Pericardium fibroblast (primary cell): ENCODE measurements around the gene KRT12. TPM values are rescaled to one million over a fixed set of nuclear protein-coding genes. Genes with fewer than 3 reads are reported as not detected.

Experiments
- total RNA-seq: library from RNA; depleted of rRNA; stranded (reverse); fragments of >200 nt; gene quantifications from 2 replicates; pipeline ENCODE4 v1.2.3, GENCODE V29; 2015

The KRT12 gene
- not detected in 2 replicates for total RNA-seq

DNA sequence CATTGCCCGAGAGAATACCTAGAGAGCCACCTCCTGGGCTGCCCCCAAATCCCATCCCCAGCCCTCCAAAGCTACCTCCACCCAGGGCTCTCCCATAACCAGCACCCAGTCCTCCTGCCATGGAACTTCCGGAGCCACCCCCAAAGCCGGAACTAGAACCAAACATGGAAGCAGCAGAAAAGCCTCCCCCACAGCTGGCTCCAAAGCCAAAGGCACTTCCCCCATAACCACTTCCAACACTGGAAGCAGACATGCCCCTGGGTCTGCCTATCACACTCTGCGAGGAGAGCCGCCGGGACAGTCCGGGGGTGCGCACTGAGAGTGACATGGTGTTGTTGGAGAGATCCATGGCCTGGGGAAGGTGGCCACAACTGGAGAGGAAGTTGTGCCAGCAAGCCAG lies at the start of gene KRT12:
TSS of gene KRT12 (minus strand) at position 386 of the 400 bp plus-strand sequence. CDS start at position 349, 37 bp downstream.

DNA sequence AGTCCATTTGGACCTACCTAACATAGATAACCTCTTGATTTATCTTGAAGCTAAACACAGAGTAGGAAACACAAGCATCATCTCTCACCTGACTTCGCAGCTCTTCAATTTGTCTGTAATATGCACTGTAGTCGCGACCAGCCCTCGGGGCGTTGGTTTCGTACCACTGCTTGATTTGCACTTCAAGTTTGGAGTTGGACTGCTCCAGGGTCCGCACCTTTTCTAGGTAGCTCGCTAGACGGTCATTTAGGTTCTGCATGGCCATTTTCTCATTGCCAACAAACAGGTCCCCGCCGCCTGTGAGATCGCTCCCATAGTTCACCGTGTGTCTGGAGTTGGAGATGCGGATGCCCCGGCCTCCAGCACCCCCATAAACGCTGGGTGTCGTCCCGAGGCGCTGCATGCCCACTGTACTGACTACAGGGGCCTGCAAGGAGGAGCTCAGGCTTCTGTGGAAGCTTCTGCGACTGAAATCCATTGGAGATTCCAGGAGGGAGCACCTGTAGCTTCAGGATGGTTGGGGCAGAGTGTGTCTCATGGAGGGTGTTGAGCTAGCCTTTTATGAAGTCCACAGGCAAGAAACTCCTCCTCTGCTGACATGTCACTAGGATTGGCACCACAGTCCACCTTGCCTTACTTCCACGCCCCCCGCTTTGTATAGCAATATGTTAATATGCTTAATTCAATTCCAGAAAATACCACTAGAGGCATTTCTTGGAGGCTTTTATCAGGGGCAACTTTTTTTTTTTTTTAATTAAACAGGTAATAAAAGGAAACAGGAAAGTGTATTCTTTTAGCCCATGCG lies 17.9 kb upstream of the KRT12 start, which contains the start of gene KRT20:
TSS of gene KRT20 (minus strand) at position 535 of the 805 bp plus-strand sequence. CDS start at position 478, 57 bp downstream.

DNA sequence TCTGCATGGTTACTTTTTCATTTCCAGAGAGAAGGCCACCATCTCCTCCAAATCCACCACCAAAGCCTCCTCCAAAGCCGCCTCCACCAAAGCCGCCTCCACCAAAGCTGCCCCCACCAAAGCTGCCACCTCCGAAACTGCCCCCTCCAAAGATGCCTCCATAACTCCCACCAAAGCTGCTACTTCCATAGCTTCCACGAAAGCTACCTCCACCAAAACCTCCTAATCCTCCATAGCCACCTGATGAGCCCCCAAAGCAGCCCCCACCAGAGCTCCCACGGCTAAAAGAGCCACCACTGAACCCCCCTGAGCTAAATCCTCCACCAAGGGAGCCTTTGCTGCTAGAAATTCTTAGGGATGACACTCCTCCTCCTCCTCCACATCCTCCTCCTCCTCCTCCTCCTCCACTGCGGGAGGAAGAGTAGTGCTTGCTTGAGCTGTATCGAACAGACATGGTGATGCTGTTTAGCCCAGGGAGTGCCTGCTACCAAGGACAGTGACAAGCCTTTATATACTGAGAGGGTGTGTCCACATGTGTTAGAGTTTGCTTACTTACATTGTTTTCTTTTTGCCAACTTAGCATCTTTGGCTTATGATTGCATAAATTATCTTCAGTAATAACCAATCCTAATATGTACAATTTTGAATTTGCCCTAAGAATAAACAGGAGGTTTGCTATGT lies 44.8 kb downstream of the KRT12 start, which contains the start of gene KRT10:
TSS of gene KRT10 (minus strand) at position 483 of the 681 bp plus-strand sequence. CDS start at position 454, 29 bp downstream.

Other genes starting within 250 kb of the KRT12 start
- gene SMARCE1, start 219.4 kb downstream of the KRT12 start, total RNA-seq = 59.0 and 85.1 TPM in 2 replicates
- not detected in 2 replicates for gene KRT222, start 202.0 kb downstream of the KRT12 start, total RNA-seq
- gene KRT24, start 163.5 kb downstream of the KRT12 start, total RNA-seq = not detected in 2 replicates
- not detected in 2 replicates for gene KRT25, start 111.9 kb downstream of the KRT12 start, total RNA-seq
- not detected in 2 replicates for gene KRT26, start 95.0 kb downstream of the KRT12 start, total RNA-seq
- gene KRT27, start 84.7 kb downstream of the KRT12 start, total RNA-seq = not detected in 2 replicates
- not detected in 2 replicates for gene KRT28, start 67.3 kb downstream of the KRT12 start, total RNA-seq
- gene KRT10, start 44.6 kb downstream of the KRT12 start, total RNA-seq = 18.0 and 18.8 TPM in 2 replicates
- gene KRT20, start 18.0 kb upstream of the KRT12 start, total RNA-seq = not detected in 2 replicates
- not detected in 2 replicates for gene KRT23, start 70.4 kb upstream of the KRT12 start, total RNA-seq
- gene KRT39, start 99.7 kb upstream of the KRT12 start, total RNA-seq = not detected in 2 replicates
- gene KRT40, start 117.1 kb upstream of the KRT12 start, total RNA-seq = not detected in 2 replicates
- gene KRTAP3-3, start 126.9 kb upstream of the KRT12 start, total RNA-seq = not detected in 2 replicates
- not detected in 2 replicates for gene KRTAP3-2, start 132.7 kb upstream of the KRT12 start, total RNA-seq
- not detected in 2 replicates for gene KRTAP3-1, start 141.9 kb upstream of the KRT12 start, total RNA-seq
- not detected in 2 replicates for gene KRTAP1-5, start 160.0 kb upstream of the KRT12 start, total RNA-seq
- gene KRTAP1-4, start 163.0 kb upstream of the KRT12 start, total RNA-seq = not detected in 2 replicates
- gene KRTAP1-3, start 167.7 kb upstream of the KRT12 start, total RNA-seq = not detected in 2 replicates
- gene KRTAP1-1, start 174.2 kb upstream of the KRT12 start, total RNA-seq = not detected in 2 replicates
- gene KRTAP2-1, start 180.1 kb upstream of the KRT12 start, total RNA-seq = not detected in 2 replicates
- not detected in 2 replicates for gene KRTAP2-2, start 188.0 kb upstream of the KRT12 start, total RNA-seq
- gene KRTAP2-3, start 192.9 kb upstream of the KRT12 start, total RNA-seq = not detected in 2 replicates
- gene KRTAP2-4, start 198.7 kb upstream of the KRT12 start, total RNA-seq = not detected in 2 replicates
- gene KRTAP4-7, start 216.9 kb upstream of the KRT12 start, total RNA-seq = not detected in 2 replicates
- gene KRTAP4-8, start 230.9 kb upstream of the KRT12 start, total RNA-seq = not detected in 2 replicates
- gene KRTAP4-16, start 235.0 kb upstream of the KRT12 start, total RNA-seq = not detected in 2 replicates
- not detected in 2 replicates for gene KRTAP4-9, start 238.2 kb upstream of the KRT12 start, total RNA-seq